B cell (primary cell): ENCODE measurements around the gene PTPN14. TPM values are rescaled to one million over a fixed set of nuclear protein-coding genes. Genes with fewer than 3 reads are reported as not detected.

Source experiments
- ATAC-seq: fragments of 200-7000 bp; cut with Tn5 transposase; one replicate; pipeline ENCODE4 v1.10.0; 2021; ENCODE audit warnings: low read depth, mild to moderate bottlenecking, moderate number of reproducible peaks, moderate library complexity
- CTCF ChIA-PET: fragments of 350-600 bp; sonication (Branson Sonifier 250); formaldehyde crosslinking; loops from one replicate; lab custom pipeline; 2021; ENCODE audit warnings: antibody characterized with exemption, inconsistent platforms; lab: Charles Lee
- POLR2A ChIA-PET: fragments of 350-600 bp; sonication (Branson Sonifier 250); formaldehyde crosslinking; loops from one replicate; lab custom pipeline; 2021; ENCODE audit warnings: antibody characterized with exemption; lab: Charles Lee
- DNase-seq: peaks from one replicate; pipeline ENCODE4 v3.0.0; 2013
- H2AFZ ChIP-seq: 2 replicates; pipeline ENCODE4 v1.6.1; 2012; ENCODE audit warnings: mild to moderate bottlenecking, low read depth, low read length; ENCODE audit not compliant: insufficient read depth, poor library complexity, severe bottlenecking
- H3K27ac ChIP-seq, 2 donors: 1 replicate in 1 of 2; 2 replicates in 1 of 2; pipeline ENCODE4 v1.5.1; 2012 to 2013; ENCODE audit warnings: low read length in 2 of 2, mild to moderate bottlenecking in 2 of 2, moderate library complexity in 1 of 2
- H3K27me3 ChIP-seq, 4 experiments: fragments of 200-600 bp in 1 of 4; sonication (generic) in 1 of 4; replicated peaks in 1 of 4; 1 replicate in 2 of 4; 2 replicates in 2 of 4; pipeline versions ENCODE4 v1.6.1 to v1.7.0; 2013 to 2016; ENCODE audit warnings: low read length in 3 of 4, mild to moderate bottlenecking in 2 of 4, mixed read lengths in 1 of 4, moderate library complexity in 1 of 4; ENCODE audit not compliant: insufficient read depth in 4 of 4, control insufficient read depth in 3 of 4; ENCODE audit errors: control extremely low read depth in 1 of 4
- H3K36me3 ChIP-seq, 2 experiments: replicated peaks in 1 of 2; 1 replicate in 1 of 2; 2 replicates in 1 of 2; pipeline versions ENCODE4 v1.6.1 to v1.7.1; 2013; ENCODE audit warnings: low read length in 1 of 2; ENCODE audit not compliant: insufficient read depth in 2 of 2, control insufficient read depth in 1 of 2; ENCODE audit errors: control extremely low read depth in 1 of 2, extremely low read depth in 1 of 2
- H3K4me1 ChIP-seq, 2 donors: fragments of 200-600 bp in 1 of 2; sonication (generic) in 1 of 2; 1 replicate in 1 of 2; 2 replicates in 1 of 2; pipeline versions ENCODE4 v1.5.1 to v1.6.1; 2013 to 2017; ENCODE audit warnings: low read length in 2 of 2; ENCODE audit not compliant: control insufficient read depth in 2 of 2, insufficient read depth in 2 of 2
- H3K4me2 ChIP-seq: replicated peaks from 2 replicates; pipeline ENCODE3; 2012; ENCODE audit warnings: mild to moderate bottlenecking, low read depth, low read length; ENCODE audit not compliant: poor library complexity, severe bottlenecking
- H3K4me3 ChIP-seq, 5 experiments: fragments of 200-600 bp in 1 of 5; sonication (generic) in 1 of 5; 1 replicate in 3 of 5; 2 replicates in 2 of 5; pipeline versions ENCODE4 v1.5.1 to v1.7.0; 2011 to 2016; ENCODE audit warnings: low read length in 4 of 5, mild to moderate bottlenecking in 4 of 5, low read depth in 2 of 5, control low read depth in 1 of 5, moderate library complexity in 1 of 5; ENCODE audit not compliant: insufficient read depth in 1 of 5; ENCODE audit errors: control extremely low read depth in 1 of 5, extremely low read depth in 1 of 5
- H3K79me2 ChIP-seq: fragments of 200-600 bp; sonication (generic); one replicate; pipeline ENCODE4 v1.6.0; 2016; ENCODE audit warnings: low read length; ENCODE audit not compliant: control insufficient read depth, insufficient read depth
- H3K9ac ChIP-seq: fragments of 200-600 bp; sonication (generic); 2 replicates; pipeline ENCODE4 v1.6.1; 2017; ENCODE audit warnings: mild to moderate bottlenecking, low read length, moderate library complexity
- H3K9me3 ChIP-seq, 3 donors: one replicate each; pipeline versions ENCODE4 v1.6.1 to v1.7.1; 2013; ENCODE audit warnings: low read length in 2 of 3; ENCODE audit not compliant: control insufficient read depth in 2 of 3, insufficient read depth in 1 of 3; ENCODE audit errors: control extremely low read depth in 1 of 3
- H4K20me1 ChIP-seq: 2 replicates; pipeline ENCODE4 v1.6.0; 2012; ENCODE audit warnings: mild to moderate bottlenecking, low read length; ENCODE audit not compliant: insufficient read depth, control insufficient read depth, poor library complexity, severe bottlenecking
- H3K27ac Mint-ChIP-seq: one replicate; pipeline ENCODE4 v1.8.0; 2021; ENCODE audit warnings: mixed read lengths
- H3K27me3 Mint-ChIP-seq: one replicate; pipeline ENCODE4 v1.8.0; 2021; ENCODE audit warnings: mixed read lengths
- H3K4me1 Mint-ChIP-seq: one replicate; pipeline ENCODE4 v1.8.0; 2021; ENCODE audit warnings: mixed read lengths
- H3K4me3 Mint-ChIP-seq: one replicate; pipeline ENCODE4 v1.8.0; 2021; ENCODE audit warnings: mixed read lengths
- H3K9me3 Mint-ChIP-seq: one replicate; pipeline ENCODE4 v1.8.0; 2022; ENCODE audit warnings: mixed read lengths; ENCODE audit not compliant: insufficient read depth
- CTCF ChIP-seq: fragments of 200-600 bp; IDR thresholded peaks from one replicate; pipeline ENCODE4 v1.8.0; 2022; ENCODE audit warnings: antibody characterized with exemption, mild to moderate bottlenecking
- EZH2 ChIP-seq: IDR thresholded peaks from 2 replicates; pipeline ENCODE4 v1.6.1; 2012; ENCODE audit warnings: borderline replicate concordance, low read depth, mild to moderate bottlenecking, moderate library complexity, low read length; ENCODE audit not compliant: insufficient read depth, poor library complexity, severe bottlenecking
- WGBS: methylation state at CpG from one replicate; pipeline ENCODE4 v1.1.5; 2013; ENCODE audit warnings: missing lambda C conversion rate; ENCODE audit not compliant: insufficient coverage; 5-methylcytosine and 5-hydroxymethylcytosine counted together
- intact Hi-C: fragments of 100-400 bp; cut with micrococcal nuclease; formaldehyde crosslinking; loops from one replicate; pipeline ENCODE4 v1.10.0; 2022
- polyA plus RNA-seq: library from polyadenylated mRNA; depleted of rRNA; stranded (reverse); fragments of >200 nt; gene quantifications from 2 replicates; pipeline ENCODE4 v1.2.3, GENCODE V29; 2012
- total RNA-seq, 2 donors: library from RNA; stranded (reverse); fragments of 120-200 nt in 1 of 2; gene quantifications; 1 replicate in 1 of 2; 2 replicates in 1 of 2; pipeline versions ENCODE4 v1.2.3 to v1.2.4, GENCODE V29; 2013 to 2022

PTPN14 gene
- total and polyA plus RNA-seq, 2 donors (not counting 1 experiment from before 2014, with no cell fraction given), result under 0.01 TPM; not detected in 1

GRCh38 chr1:214329470-214330220, 221.8 kb downstream of the PTPN14 start:
- Histone ChIP-seq H3K9me3 (no peaks in the 10 kb centered on the region), H3K4me2 (no peak overlapping the region), H3K27me3 (no peaks in the 10 kb centered on the region), H2AFZ (no peak overlapping the region), H3K9ac (no peak overlapping the region), H3K79me2 (no peaks in the 10 kb centered on the region), H3K36me3 (peaks cover 0 to 15% of the 10 kb centered on the region in 2 experiments), H3K27ac (no peak overlapping the region), H3K4me3 (no peak overlapping the region), H3K4me1 (no peaks in the 10 kb centered on the region), H4K20me1 (no peaks in the 10 kb centered on the region)
- ATAC-seq (no peak), DNase-seq (no peak)
- ChIA-PET CTCF (interaction anchor here (0.7 to 11.7 kb wide), 37 partner anchors 8 to 1207 kb away, joined by 3 to 643 read pairs (median 6); partner anchors contain the start of gene SMYD2), POLR2A (no interaction called here)
- peaks cover 16% of the 10 kb centered on the region for H3K4me1 Mint-ChIP-seq
- intact Hi-C loops, result loop anchor here (2.0 to 5.0 kb wide), 4 partner anchors 47 to 1207 kb away; partner anchors contain the start of gene SMYD2
- no peaks in the 10 kb centered on the region for H3K27me3 Mint-ChIP-seq
- no peaks in the 10 kb centered on the region for H3K9me3 Mint-ChIP-seq
- H3K4me3 Mint-ChIP-seq, result no peak overlapping the region
- TF ChIP-seq EZH2, result no peak
- TF ChIP-seq CTCF, result no peak
- 96% methylated on average over 20 of the region's 20 CpGs for WGBS
- H3K27ac Mint-ChIP-seq, result no peak overlapping the region
